K562 (cell line): ENCODE results near the gene RGS7. TPM values are rescaled to one million over a fixed set of nuclear protein-coding genes. Genes with fewer than 3 reads are reported as not detected.
"Not testable (repeated sequence)": the region's sequence is repeated elsewhere in the genome, so short reads cannot be mapped to it uniquely, and the experiment has no call there.

Experiments used
- ATAC-seq: fragments of 200-7000 bp; cut with Tn5 transposase; 3 replicates; pipeline ENCODE4 v1.9.1; 2020; ENCODE audit warnings: moderate library complexity
- BruUV-seq: library from RNA; stranded (reverse); fragments of 400-500 nt; replicated peaks from 2 replicates; lab custom pipeline; 2021; lab: Mats Ljungman, UMichigan
- CTCF ChIA-PET: fragments of 300-600 bp; formaldehyde crosslinking; extraction: SDS; loops from one replicate; lab custom pipeline; 2021; ENCODE audit warnings: low intra/inter-chr PET ratio; lab: Yijun Ruan, JAX
- POLR2A ChIA-PET: fragments of 300-600, 350-650 bp; sonication (Branson Sonifier 250); formaldehyde crosslinking; extraction: SDS; loops from one replicate; lab custom pipeline; 2021; ENCODE audit warnings: antibody characterized with exemption, inconsistent platforms; lab: Yijun Ruan, JAX
- DNase-seq, 4 experiments: peaks; one replicate each; pipeline versions ENCODE4 v3.0.0 to v3.0.0-alpha.2; 2011 to 2018; ENCODE audit warnings: low spot score in 3 of 4, mixed read lengths in 3 of 4; ENCODE audit errors: extremely low read depth in 1 of 4
- FAIRE-seq: peaks from 2 replicates; lab custom pipeline; 2011; peaks lifted over from hg19 to GRCh38; lab: Jason Lieb, UNC
- H2AFZ ChIP-seq: 2 replicates; pipeline ENCODE4 v1.6.0; 2011; ENCODE audit warnings: low read depth, low read length, control low read depth, inconsistent platforms
- H3K27ac ChIP-seq: fragments of 200-600 bp; 3 replicates; pipeline ENCODE4 v1.8.0; 2011; ENCODE audit warnings: low read depth, mild to moderate bottlenecking, control low read depth, inconsistent platforms, low read length, moderate library complexity, mixed read lengths; ENCODE audit errors: extremely low read depth
- H3K27me3 ChIP-seq, 2 experiments: fragments of 300-600 bp in 1 of 2; 2 replicates in 1 of 2; 3 replicates in 1 of 2; pipeline versions ENCODE4 v1.6.0 to v1.8.0; 2011; ENCODE audit warnings: inconsistent platforms in 2 of 2, low read length in 2 of 2, mild to moderate bottlenecking in 1 of 2, mixed read lengths in 1 of 2, moderate library complexity in 1 of 2; ENCODE audit not compliant: control insufficient read depth in 2 of 2, insufficient read depth in 2 of 2
- H3K36me3 ChIP-seq: fragments of 300-600 bp; 3 replicates; pipeline ENCODE4 v1.8.0; 2011; ENCODE audit warnings: mild to moderate bottlenecking, low read length, inconsistent platforms; ENCODE audit not compliant: control insufficient read depth, insufficient read depth
- H3K4me1 ChIP-seq, 2 experiments: fragments of 200-600 bp in 1 of 2; replicated peaks in 1 of 2; 2 replicates in 1 of 2; 3 replicates in 1 of 2; pipeline versions ENCODE4 v1.5.1 to v1.8.0; 2011; ENCODE audit warnings: inconsistent platforms in 2 of 2, low read length in 2 of 2, mild to moderate bottlenecking in 1 of 2, mixed read lengths in 1 of 2, moderate library complexity in 1 of 2; ENCODE audit not compliant: control insufficient read depth in 2 of 2, insufficient read depth in 2 of 2
- H3K4me2 ChIP-seq: 2 replicates; pipeline ENCODE4 v1.6.1; 2011; ENCODE audit warnings: low read length, control low read depth, inconsistent platforms, mixed read lengths; ENCODE audit not compliant: insufficient read depth
- H3K4me3 ChIP-seq: fragments of 200-600 bp; sonication (generic), shearing (Covaris generic); 2 replicates; pipeline ENCODE4 v1.5.1; 2016; ENCODE audit warnings: control low read depth, inconsistent platforms
- H3K79me2 ChIP-seq: fragments of 200-600 bp; 3 replicates; pipeline ENCODE4 v1.8.0; 2011; ENCODE audit warnings: low read length, inconsistent platforms; ENCODE audit not compliant: control insufficient read depth, insufficient read depth
- H3K9ac ChIP-seq, 2 experiments: 2 replicates each; pipeline versions ENCODE4 v1.6.0 to v1.6.1; 2011; ENCODE audit warnings: low read depth in 2 of 2, low read length in 2 of 2, control low read depth in 1 of 2, inconsistent platforms in 1 of 2, mild to moderate bottlenecking in 1 of 2, mixed read lengths in 1 of 2; ENCODE audit not compliant: insufficient read depth in 1 of 2
- H3K9me1 ChIP-seq: one replicate; pipeline ENCODE4 v1.6.0; 2011; ENCODE audit warnings: inconsistent platforms, mild to moderate bottlenecking, low read length, moderate library complexity; ENCODE audit not compliant: control insufficient read depth, insufficient read depth
- H3K9me3 ChIP-seq: replicated peaks from 2 replicates; pipeline ENCODE4 v1.5.1; 2011; ENCODE audit warnings: low read depth, low read length, inconsistent platforms; ENCODE audit not compliant: control insufficient read depth, insufficient read depth
- H4K20me1 ChIP-seq: replicated peaks from 2 replicates; pipeline ENCODE4 v1.6.1; 2011; ENCODE audit warnings: low read length, inconsistent platforms, mixed read lengths; ENCODE audit not compliant: control insufficient read depth, insufficient read depth
- JUND ChIP-seq, 2 experiments: IDR thresholded peaks; 2 replicates in 1 of 2; 3 replicates in 1 of 2; pipeline ENCODE4 v1.6.1; 2011; ENCODE audit warnings: borderline replicate concordance in 2 of 2, low read depth in 2 of 2, low read length in 2 of 2, improper control_type of control experiment in 1 of 2, missing biosample characterization in 1 of 2, missing genetic modification characterization in 1 of 2, missing genetic modification reagents in 1 of 2
- MAFG ChIP-seq: fragments of 450-650 bp; conservative IDR thresholded peaks from 2 replicates; pipeline ENCODE4 v1.6.1; 2016; ENCODE audit warnings: missing genetic modification characterization, missing compliant biosample characterization
- MAFK ChIP-seq: IDR thresholded peaks from 2 replicates; pipeline ENCODE4 v1.6.1; 2011; ENCODE audit warnings: low read length, improper control_type of control experiment
- MTA2 ChIP-seq: fragments of 450-650 bp; IDR thresholded peaks from 2 replicates; pipeline ENCODE4 v1.6.1; 2016; ENCODE audit warnings: low read depth
- SIRT6 ChIP-seq: IDR thresholded peaks from one replicate; pipeline ENCODE4 v1.6.1; 2012; ENCODE audit warnings: low read depth, mild to moderate bottlenecking, control low read depth, inconsistent platforms, low read length, moderate library complexity
- WGBS: fragments of 100-300 bp; shearing (Covaris generic); methylation state at CpG from one replicate; pipeline ENCODE4 v1.1.6; 2016; ENCODE audit warnings: low coverage, mixed read lengths; ENCODE audit not compliant: insufficient coverage; ENCODE audit errors: missing lambda C conversion rate; 5-methylcytosine and 5-hydroxymethylcytosine counted together
- in situ Hi-C: fragments of 300-500 bp; cut with MboI; formaldehyde crosslinking; loops from 4 replicates; pipeline ENCODE4 v1.15.0; 2018; ENCODE audit warnings: inconsistent platforms, mixed read lengths
- intact Hi-C: fragments of 100-400 bp; cut with micrococcal nuclease; formaldehyde crosslinking; loops from 2 replicates; pipeline ENCODE4 v1.14.2; 2022
- polyA plus RNA-seq, 8 experiments: library from polyadenylated mRNA; depleted of rRNA in 4 of 8; stranded (reverse) in 5 of 8; unstranded in 3 of 8; fragments of >200 nt; fragmentation: Nextera tagmentation in 2 of 8; fragmentation: Illumina TruSeq in 1 of 8; extraction: Ambion mirVana in 2 of 8; extraction: Trizol in 1 of 8; gene quantifications; 2 replicates each; pipeline versions ENCODE4 v1.2.1 to v1.2.3, GENCODE V29; 2011 to 2014; ENCODE audit warnings: inconsistent platforms in 1 of 8, missing spikeins in 1 of 8
- total RNA-seq, 7 experiments: library from RNA; depleted of rRNA in 6 of 7; stranded (reverse); fragments of >200 nt in 6 of 7; fragmentation: Illumina TruSeq in 2 of 7; extraction: Trizol in 2 of 7; gene quantifications; 2 replicates each; pipeline versions ENCODE4 v1.2.1 to v1.2.3, GENCODE V29; 2011 to 2021; ENCODE audit warnings: low replicate concordance in 1 of 7
- TF ChIP-seq, protein P1 (sequence below): sonication (generic); formaldehyde crosslinking; IDR thresholded peaks from 2 replicates; pipeline ENCODE4 v1.8.1; 2023; ENCODE audit warnings: mild to moderate bottlenecking, missing genetic modification reagents, moderate library complexity

The RGS7 gene
- total and polyA plus RNA-seq, 9 of the 15 experiments (the other 6 are each of a cell fraction or from before 2014, with no cell fraction given): not detected

DNA sequence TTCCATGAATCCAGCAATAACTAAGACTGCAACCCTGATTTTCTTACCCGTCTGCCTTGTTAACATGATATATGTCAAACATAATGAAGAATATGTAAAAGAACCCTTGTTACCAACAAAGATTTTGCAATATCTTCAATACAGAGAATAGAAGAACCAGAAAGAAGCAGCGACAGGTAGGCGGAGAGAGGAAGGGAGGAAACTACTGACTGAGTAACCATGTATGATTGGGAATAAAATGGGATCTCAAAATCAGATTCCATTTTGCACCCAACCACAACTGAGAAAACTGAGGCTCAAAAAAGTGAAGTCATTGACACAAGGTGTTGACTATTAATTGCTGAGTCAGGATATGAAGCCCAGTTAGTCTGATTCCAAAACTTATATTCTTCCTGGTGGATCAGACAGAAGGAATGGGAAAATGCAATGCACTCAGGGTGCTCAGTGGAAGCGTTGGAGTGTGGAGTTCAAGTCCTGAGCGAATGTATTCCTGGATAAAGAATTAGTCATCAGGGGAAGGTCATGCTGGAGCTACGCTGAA is 451.7 kb downstream of the RGS7 start (continued):
- TF ChIP-seq MAFK: peak; percentile 78
- peak; percentile 72 for TF ChIP-seq MAFG (tag)
- TF ChIP-seq, protein P1, sequence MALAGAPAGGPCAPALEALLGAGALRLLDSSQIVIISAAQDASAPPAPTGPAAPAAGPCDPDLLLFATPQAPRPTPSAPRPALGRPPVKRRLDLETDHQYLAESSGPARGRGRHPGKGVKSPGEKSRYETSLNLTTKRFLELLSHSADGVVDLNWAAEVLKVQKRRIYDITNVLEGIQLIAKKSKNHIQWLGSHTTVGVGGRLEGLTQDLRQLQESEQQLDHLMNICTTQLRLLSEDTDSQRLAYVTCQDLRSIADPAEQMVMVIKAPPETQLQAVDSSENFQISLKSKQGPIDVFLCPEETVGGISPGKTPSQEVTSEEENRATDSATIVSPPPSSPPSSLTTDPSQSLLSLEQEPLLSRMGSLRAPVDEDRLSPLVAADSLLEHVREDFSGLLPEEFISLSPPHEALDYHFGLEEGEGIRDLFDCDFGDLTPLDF (CRISPR knock-in tag): no peak
- no peak for TF ChIP-seq MTA2
- TF ChIP-seq JUND (IDR thresholded peaks at IDR 0.05; ENCODE audit: borderline replicate concordance, low read depth, low read length): no peak
- TF ChIP-seq JUND (tag; IDR thresholded peaks at IDR 0.05; ENCODE audit: borderline replicate concordance, low read depth, low read length): no peak
- TF ChIP-seq SIRT6: no peak

DNA sequence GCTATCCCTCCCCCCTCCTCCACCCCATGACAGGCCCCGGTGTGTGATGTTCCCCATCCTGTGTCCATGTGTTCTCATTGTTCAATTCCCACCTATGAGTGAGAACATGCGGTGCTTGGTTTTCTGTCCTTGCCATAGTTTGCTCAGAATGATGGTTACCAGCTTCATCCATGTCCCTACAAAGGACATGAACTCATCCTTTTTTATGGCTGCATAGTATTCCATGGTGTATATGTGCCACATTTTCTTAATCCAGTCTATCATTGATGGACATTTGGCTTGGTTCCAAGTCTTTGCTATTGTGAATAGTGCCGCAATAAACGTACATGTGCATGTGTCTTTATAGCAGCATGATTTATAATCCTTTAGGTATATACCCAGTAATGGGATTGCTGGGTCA is 461.6 kb downstream of the RGS7 start:
- H2AFZ ChIP-seq, H3K9ac ChIP-seq, H3K4me3 ChIP-seq, H3K36me3 ChIP-seq, H3K4me1 ChIP-seq, H3K9me1 ChIP-seq, H3K79me2 ChIP-seq, FAIRE-seq, H3K9me3 ChIP-seq, H3K4me2 ChIP-seq, in situ Hi-C loops, CTCF ChIA-PET, DNase-seq, POLR2A ChIA-PET, H3K27ac ChIP-seq, ATAC-seq, H4K20me1 ChIP-seq, intact Hi-C loops, H3K27me3 ChIP-seq, BruUV-seq: not testable (repeated sequence)
- WGBS: 2% methylated on average over 4 of the region's 4 CpGs
